HepG2 (cell line): ENCODE measurements around the gene LRRC27. TPM values are rescaled to one million over a fixed set of nuclear protein-coding genes. Genes with fewer than 3 reads are reported as not detected.

Experiments
- BCL6 ChIP-seq: IDR thresholded peaks from 2 replicates; pipeline ENCODE4 v1.6.1; 2016; ENCODE audit warnings: missing genetic modification reagents, missing compliant biosample characterization
- DDIT3 ChIP-seq: sonication (generic); formaldehyde crosslinking; IDR thresholded peaks from 2 replicates; pipeline ENCODE4 v1.4.0; 2020; ENCODE audit warnings: mild to moderate bottlenecking, missing genetic modification reagents
- GFI1 ChIP-seq: sonication (generic); formaldehyde crosslinking; IDR thresholded peaks from 2 replicates; pipeline ENCODE4 v1.5.0; 2020; ENCODE audit warnings: missing genetic modification reagents, mild to moderate bottlenecking, borderline replicate concordance
- HIVEP1 ChIP-seq: sonication (generic); formaldehyde crosslinking; IDR thresholded peaks from 2 replicates; pipeline ENCODE4 v1.4.0; 2020; ENCODE audit warnings: mild to moderate bottlenecking, missing genetic modification reagents
- MAZ ChIP-seq, 2 experiments: sonication (generic) in 1 of 2; formaldehyde crosslinking in 1 of 2; IDR thresholded peaks; 2 replicates each; pipeline versions ENCODE4 v1.5.0 to v1.6.1; 2012 to 2020; ENCODE audit warnings: low read depth in 2 of 2, mild to moderate bottlenecking in 2 of 2, borderline replicate concordance in 1 of 2, improper control_type of control experiment in 1 of 2, low read length in 1 of 2, missing genetic modification reagents in 1 of 2, moderate library complexity in 1 of 2
- PAWR ChIP-seq: sonication (generic); formaldehyde crosslinking; IDR thresholded peaks from 2 replicates; pipeline ENCODE4 v1.4.0; 2020; ENCODE audit warnings: missing genetic modification reagents, mild to moderate bottlenecking, borderline replicate concordance
- RAD21 ChIP-seq: fragments of 450-650 bp; formaldehyde crosslinking; IDR thresholded peaks from 2 replicates; pipeline ENCODE4 v1.5.0; 2020; ENCODE audit warnings: mild to moderate bottlenecking
- SAP130 ChIP-seq: IDR thresholded peaks from 2 replicates; pipeline ENCODE4 v1.6.1; 2016; ENCODE audit warnings: low read depth
- STAT6 ChIP-seq: sonication (generic); formaldehyde crosslinking; IDR thresholded peaks from 2 replicates; pipeline ENCODE4 v1.4.0; 2020; ENCODE audit warnings: missing genetic modification reagents, mild to moderate bottlenecking, borderline replicate concordance
- TMF1 ChIP-seq: sonication (generic); formaldehyde crosslinking; IDR thresholded peaks from 2 replicates; pipeline ENCODE4 v1.8.1; 2022; ENCODE audit warnings: low read depth, missing genetic modification reagents
- ZNF3 ChIP-seq: IDR thresholded peaks from 2 replicates; pipeline ENCODE4 v1.7.0; 2017; ENCODE audit warnings: inconsistent platforms
- ZNF30 ChIP-seq: sonication (generic); formaldehyde crosslinking; IDR thresholded peaks from 2 replicates; pipeline ENCODE4 v1.5.0; 2020; ENCODE audit warnings: mild to moderate bottlenecking, missing genetic modification reagents
- ZNF607 ChIP-seq: sonication (generic); formaldehyde crosslinking; IDR thresholded peaks from 2 replicates; pipeline ENCODE4 v1.5.1; 2020; ENCODE audit warnings: missing genetic modification reagents, mild to moderate bottlenecking, borderline replicate concordance
- ZNF646 ChIP-seq: sonication (generic); formaldehyde crosslinking; IDR thresholded peaks from 2 replicates; pipeline ENCODE4 v1.9.0; 2021; ENCODE audit warnings: mild to moderate bottlenecking, missing genetic modification reagents
- ZNF674 ChIP-seq: sonication (generic); formaldehyde crosslinking; IDR thresholded peaks from 2 replicates; pipeline ENCODE4 v1.5.0; 2020; ENCODE audit warnings: low read depth, mild to moderate bottlenecking, missing genetic modification reagents
- ZNF687 ChIP-seq: sonication (generic); formaldehyde crosslinking; IDR thresholded peaks from 2 replicates; pipeline ENCODE4 v1.5.1; 2020; ENCODE audit warnings: mild to moderate bottlenecking, missing genetic modification reagents, moderate library complexity
- polyA plus RNA-seq, 8 experiments: library from polyadenylated mRNA; depleted of rRNA in 3 of 8; stranded (reverse) in 7 of 8; unstranded in 1 of 8; fragments of >200 nt; fragmentation: Illumina TruSeq in 4 of 8; extraction: Trizol in 4 of 8; gene quantifications; 2 replicates each; pipeline versions ENCODE4 v1.2.1 to v1.2.3, GENCODE V29; 2011 to 2016; ENCODE audit warnings: low read depth in 4 of 8, missing spikeins in 1 of 8, mixed read lengths in 1 of 8; ENCODE audit not compliant: insufficient read depth in 1 of 8
- total RNA-seq, 5 experiments: library from RNA; depleted of rRNA; stranded (reverse); fragments of >200 nt; fragmentation: Illumina TruSeq; extraction: Trizol; gene quantifications; 2 replicates each; pipeline ENCODE4 v1.2.3, GENCODE V29; 2016; ENCODE audit warnings: low read depth in 1 of 5

The LRRC27 gene
- total and polyA plus RNA-seq, 2 of the 13 experiments (the other 11 are each of a cell fraction or from before 2014, with no cell fraction given), result 4.2 to 4.6 TPM

GRCh38 chr10:132387764-132388210 is 55.8 kb downstream of the LRRC27 start (continued):
- TF ChIP-seq DDIT3 (no peak), SAP130 (CRISPR knock-in tag) (peak; percentile 29; the same call in 1 of the 2 replicates), TMF1 (CRISPR knock-in tag) (no peak), ZNF646 (CRISPR knock-in tag) (no peak), ZNF674 (CRISPR knock-in tag) (no peak), ZNF3 (CRISPR knock-in tag) (no peak), BCL6 (CRISPR knock-in tag) (0 out of 2 replicates have a peak, but pooled peaks have one; percentile 10), GFI1 (CRISPR knock-in tag) (no peak), ZNF30 (no peak), PAWR (CRISPR knock-in tag) (no peak), RAD21 (CRISPR knock-in tag) (peak; percentile 69), ZNF687 (CRISPR knock-in tag) (peak; percentile 61), HIVEP1 (peak; percentile 64; the same call in 1 of the 2 replicates), ZNF607 (CRISPR knock-in tag) (no peak), STAT6 (no peak), MAZ (IDR thresholded peaks at IDR 0.05; ENCODE audit: borderline replicate concordance, low read depth, low read length) (peak; percentile 44; the same call in 1 of the 2 replicates), MAZ (CRISPR knock-in tag; IDR thresholded peaks at IDR 0.05; ENCODE audit: low read depth) (no peak; the same call in 1 of the 2 replicates)
